Measurements from ENCODE around the gene ULK3.

DNA sequence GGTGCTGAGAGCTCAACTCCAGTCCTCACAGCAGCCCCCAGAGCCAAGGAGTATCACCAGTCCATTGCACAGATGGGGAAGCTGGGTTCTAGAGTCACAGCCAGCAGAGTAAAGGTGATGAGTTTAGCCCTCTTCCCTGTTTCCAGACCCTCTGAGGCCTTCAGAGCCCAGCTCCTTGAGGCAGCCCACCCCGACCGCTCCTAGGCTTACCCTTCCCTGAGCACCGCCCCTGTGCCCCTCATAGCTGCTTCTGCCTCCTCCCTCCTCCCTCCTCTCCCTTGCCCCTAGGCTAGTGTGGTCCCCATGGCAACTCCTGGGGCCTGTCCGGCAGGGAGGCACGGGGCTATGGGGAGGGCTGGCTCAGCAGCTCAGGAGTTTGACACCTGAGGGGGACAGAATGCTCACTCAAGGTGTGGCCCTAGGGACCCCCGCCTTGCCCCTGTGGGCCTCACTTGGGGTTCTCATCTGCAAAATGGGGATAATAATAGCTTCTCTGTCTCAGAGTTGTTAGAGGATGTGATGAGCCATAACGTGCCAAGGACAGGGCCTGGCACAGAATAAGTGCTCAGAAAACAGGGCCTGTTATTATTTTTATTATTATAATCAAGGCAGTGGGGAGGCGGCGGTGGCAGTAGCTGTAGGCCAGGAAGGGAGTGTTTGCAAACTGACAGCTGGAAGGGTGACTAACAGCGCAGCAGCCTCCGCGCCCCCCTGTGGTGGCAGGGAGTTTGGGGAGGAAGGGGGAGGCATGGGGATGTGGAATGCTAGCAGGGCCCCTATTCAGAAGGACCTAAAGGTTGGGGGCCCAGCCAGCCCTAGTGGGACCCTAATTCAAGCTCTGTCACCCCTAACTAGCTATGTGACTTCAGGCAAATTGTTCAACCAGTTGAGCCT is 49.6 kb downstream of the ULK3 start:
- TF ChIP-seq, protein P1, sequence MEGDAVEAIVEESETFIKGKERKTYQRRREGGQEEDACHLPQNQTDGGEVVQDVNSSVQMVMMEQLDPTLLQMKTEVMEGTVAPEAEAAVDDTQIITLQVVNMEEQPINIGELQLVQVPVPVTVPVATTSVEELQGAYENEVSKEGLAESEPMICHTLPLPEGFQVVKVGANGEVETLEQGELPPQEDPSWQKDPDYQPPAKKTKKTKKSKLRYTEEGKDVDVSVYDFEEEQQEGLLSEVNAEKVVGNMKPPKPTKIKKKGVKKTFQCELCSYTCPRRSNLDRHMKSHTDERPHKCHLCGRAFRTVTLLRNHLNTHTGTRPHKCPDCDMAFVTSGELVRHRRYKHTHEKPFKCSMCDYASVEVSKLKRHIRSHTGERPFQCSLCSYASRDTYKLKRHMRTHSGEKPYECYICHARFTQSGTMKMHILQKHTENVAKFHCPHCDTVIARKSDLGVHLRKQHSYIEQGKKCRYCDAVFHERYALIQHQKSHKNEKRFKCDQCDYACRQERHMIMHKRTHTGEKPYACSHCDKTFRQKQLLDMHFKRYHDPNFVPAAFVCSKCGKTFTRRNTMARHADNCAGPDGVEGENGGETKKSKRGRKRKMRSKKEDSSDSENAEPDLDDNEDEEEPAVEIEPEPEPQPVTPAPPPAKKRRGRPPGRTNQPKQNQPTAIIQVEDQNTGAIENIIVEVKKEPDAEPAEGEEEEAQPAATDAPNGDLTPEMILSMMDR (IDR thresholded peaks at IDR 0.05): no peak
- TF ChIP-seq POLR2A (IDR thresholded peaks at IDR 0.05): no peak
- TF ChIP-seq POLR2AphosphoS5 (IDR thresholded peaks at IDR 0.05; ENCODE audit: insufficient read depth in 1 of 2, low read depth in 1 of 2): no peak

All from vagina (tissue), 2 donors.